Right renal pelvis (tissue), 4 donors: ENCODE data around the gene KLHL41. TPM values are rescaled to one million over a fixed set of nuclear protein-coding genes. Genes with fewer than 3 reads are reported as not detected.
"Not testable (repeated sequence)": the region's sequence is repeated elsewhere in the genome, so short reads cannot be mapped to it uniquely, and the experiment has no call there.

ENCODE experiments used
- DNase-seq, 4 donors: peaks; one replicate each; pipeline ENCODE4 v3.0.0-alpha.2; 2013; ENCODE audit warnings: low read depth in 4 of 4, low spot score in 3 of 4, missing footprints in 1 of 4
- polyA plus RNA-seq, 4 donors: library from polyadenylated mRNA; unstranded; fragments of 120-200 nt; gene quantifications; one replicate each; pipeline ENCODE4 v1.2.1, GENCODE V29; 2013; ENCODE audit not compliant: insufficient read length in 4 of 4

Gene KLHL41
- polyA plus RNA-seq, 4 donors: 0.88 to 1.2 (median 1.1) TPM

DNA sequence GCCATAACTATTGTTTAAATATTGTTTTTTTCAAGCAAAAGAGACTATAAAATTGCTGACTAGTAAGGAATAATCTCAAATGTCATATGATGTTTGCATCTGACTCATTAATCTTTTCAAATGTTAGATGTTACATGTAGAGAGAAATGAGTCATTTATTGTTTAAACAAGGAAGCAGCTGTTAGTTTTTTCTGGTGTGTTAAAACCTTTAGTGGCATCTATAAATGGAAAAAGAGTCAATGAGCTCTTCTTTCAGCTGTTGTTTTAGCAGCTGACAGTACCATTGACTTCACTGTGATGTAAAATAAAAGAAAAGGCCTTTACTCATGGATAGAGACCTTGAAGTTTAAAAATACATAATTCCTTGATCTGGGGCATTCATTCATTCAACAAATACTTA is 1.8 kb upstream of the KLHL41 start:
- DNase-seq: no peak

DNA sequence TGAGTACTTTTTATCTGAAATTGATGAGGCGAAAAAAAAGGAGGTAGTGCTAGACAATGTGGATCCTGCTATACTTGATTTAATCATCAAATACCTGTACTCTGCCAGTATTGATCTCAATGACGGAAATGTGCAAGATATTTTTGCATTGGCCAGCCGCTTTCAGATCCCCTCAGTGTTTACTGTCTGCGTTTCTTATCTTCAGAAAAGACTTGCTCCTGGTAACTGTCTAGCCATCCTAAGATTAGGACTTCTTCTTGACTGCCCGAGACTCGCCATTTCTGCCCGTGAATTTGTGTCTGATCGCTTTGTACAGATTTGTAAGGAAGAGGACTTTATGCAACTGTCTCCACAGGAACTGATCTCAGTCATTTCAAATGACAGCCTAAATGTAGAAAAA is 453 bp downstream of the KLHL41 start:
- no peak for DNase-seq

DNA sequence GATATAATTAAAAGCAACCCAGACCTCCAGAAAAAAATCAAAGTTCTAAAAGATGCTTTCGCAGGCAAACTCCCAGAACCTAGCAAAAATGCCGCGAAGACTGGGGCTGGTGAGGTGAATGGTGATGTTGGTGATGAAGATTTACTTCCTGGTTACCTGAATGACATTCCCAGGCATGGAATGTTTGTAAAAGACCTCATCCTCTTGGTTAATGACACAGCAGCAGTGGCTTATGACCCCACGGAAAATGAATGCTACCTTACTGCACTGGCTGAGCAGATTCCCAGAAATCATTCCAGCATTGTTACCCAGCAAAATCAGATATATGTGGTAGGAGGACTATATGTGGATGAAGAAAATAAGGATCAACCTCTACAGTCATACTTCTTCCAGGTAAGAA is 994 bp downstream of the KLHL41 start:
- no peak for DNase-seq

DNA sequence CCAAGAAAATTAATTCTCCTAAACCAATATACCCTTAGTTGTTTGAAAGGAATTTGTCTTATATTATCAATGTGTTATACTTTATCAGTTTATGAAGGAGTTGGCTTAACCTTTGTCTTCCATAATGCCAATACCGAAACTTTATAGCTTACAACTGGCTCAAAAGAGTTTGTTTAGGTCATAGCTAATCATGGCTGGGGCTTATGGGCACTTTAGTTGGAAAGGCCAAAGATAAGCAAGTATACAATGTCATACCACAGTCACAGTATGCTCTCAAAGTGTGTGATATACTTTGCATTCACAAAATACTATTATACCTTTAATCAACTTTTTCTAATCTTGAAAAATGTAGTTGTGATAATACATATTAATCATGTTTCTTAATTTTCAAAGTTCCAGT is 2.3 kb downstream of the KLHL41 start:
- DNase-seq: no peak

DNA sequence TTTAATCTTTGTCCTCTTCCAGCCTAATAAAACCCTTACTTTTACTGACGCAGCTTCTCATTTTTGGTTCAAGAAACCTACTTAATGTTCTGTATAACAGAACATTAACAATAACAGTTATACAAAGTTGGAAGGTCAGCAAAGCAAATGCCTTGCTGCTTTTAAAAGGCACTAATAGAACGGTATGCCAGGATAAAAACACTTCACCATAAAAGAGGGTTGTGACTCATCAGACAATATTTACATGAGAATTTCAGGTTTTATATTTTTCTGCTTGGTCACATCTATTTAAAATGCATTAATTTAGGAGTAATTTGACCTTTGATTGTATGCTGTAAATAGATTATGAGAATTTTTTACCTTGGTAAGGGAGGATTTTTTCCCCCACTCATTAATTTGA is 3.0 kb downstream of the KLHL41 start:
- no peak for DNase-seq

DNA sequence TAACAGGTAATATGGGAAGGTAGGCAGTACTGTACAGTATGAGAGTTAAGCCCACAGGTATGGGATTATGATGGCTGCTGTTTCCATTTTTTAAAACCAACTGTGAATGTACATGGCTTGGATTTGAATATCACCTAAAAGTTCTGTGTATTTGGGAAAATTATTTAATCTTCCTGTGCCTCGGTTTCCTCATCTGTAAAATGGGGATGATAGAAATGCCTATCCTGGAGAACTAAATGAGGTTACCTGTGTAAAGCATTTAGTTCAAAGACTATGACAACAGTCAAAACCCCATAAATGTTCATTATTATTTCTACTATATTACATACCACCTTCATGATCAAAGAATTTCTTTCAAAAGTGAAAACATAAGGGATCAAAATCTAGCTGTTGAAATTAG is 3.6 kb downstream of the KLHL41 start:
- no peak for DNase-seq

DNA sequence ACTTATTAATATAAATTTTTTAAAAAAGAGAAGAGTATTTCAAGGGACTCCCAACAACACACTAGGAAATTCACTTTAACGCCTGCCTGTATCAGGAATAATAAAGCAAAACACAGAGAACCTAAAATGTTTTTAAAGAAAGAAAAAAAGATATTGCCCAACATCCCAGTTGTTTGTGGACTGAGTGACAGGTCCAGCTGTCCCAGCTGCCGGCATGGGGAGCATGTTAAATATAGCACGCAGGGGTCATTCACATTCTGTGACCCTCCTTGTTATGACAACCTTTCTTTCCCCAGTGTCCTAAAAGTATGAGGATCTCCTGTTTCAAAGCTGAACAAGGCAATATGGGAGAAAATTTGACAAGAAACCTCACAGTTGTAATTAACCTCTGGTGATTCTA is 4.4 kb downstream of the KLHL41 start:
- DNase-seq: no peak

DNA sequence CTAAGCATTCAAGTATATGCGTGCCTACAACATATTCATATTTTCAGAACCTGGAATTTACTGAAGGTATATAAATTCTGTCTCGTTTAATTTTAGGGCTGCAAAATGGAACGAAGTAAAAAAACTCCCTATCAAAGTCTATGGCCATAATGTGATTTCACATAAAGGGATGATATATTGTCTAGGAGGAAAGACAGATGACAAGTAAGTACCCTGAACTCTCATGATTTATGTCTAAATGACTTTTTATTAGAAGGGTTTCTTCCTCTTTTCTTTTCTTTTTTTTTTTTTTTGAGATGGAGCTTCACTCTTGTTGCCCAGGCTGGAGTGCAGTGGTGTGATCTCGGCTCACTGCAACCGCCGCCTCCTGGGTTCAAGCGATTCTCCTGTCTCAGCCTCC is 5.3 kb downstream of the KLHL41 start:
- not testable (repeated sequence) for DNase-seq

DNA sequence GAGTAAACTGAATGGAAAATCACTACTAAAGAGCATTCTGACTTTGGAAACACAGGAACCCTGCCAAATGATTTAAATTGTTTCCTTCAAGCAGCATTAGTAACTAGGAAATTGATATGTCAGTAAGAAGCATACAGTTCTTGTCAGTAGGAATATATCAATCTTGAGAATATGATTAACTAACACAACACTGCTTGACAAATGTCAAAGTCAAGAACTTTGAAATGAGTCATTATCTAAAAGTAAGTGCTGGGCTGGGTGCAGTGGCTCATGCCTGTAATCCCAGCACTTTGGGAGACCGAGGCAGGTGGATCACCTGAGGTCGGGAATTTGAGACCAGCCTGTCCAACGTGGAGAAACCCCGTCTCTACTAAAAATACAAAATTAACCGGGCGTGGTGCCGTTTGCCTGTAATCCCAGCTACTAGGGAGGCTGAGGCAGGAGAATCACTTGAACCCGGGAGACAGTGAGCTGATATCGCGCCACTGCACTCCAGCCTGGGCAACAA is 7.0 kb downstream of the KLHL41 start:
- not testable (repeated sequence) for DNase-seq

DNA sequence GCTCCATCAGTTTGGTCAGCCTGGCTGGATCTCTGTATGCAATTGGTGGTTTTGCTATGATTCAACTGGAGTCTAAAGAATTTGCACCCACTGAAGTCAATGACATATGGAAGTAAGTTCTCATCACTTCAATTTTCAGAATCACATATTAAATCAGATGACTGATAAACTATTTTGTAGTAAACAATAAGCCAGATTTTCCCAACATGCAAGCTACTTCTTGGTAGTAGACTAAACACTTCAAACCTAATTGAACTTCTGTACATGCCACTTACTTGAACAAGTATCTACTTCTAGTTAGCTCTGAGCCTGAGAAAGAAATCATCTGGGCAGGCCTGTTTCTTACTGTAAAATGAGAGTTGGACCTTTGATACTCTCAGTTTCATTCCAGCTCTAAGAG is 11.4 kb downstream of the KLHL41 start:
- DNase-seq: no peak

DNA sequence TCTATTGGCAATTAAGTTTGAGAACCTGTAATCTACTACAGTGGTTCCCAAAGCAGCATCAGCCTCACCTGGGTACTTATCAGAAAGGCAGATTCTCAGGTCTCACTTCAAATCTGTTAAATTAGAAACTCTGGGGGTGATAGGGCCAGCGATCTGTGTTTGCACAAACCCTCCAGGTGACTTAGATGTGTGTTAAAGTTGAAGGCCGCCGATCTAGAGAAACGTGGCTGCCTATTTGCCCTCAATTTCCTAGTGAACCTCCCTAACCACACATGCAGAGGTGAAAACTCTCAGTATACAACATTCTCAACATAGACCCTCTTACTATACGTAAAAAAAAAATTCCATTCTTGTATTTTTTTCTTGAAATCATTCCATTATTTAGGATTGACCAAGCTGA is 14.2 kb downstream of the KLHL41 start:
- no peak for DNase-seq

DNA sequence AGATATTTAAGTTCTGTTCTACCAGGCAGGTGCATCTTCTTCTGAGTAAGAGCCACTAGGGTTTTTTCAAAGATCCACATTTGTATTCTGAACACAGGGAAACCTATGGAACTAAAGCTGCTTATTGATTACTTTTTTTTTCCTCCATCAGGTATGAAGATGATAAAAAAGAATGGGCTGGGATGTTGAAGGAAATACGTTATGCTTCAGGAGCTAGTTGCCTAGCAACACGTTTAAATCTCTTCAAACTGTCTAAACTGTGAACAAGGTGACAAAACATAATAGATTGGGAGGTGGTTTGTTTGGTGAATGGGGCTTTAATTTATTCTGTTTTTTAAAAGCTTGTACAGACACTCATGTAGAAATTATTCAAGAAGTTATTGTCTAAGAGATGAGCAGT is 15.9 kb downstream of the KLHL41 start:
- no peak for DNase-seq

DNA sequence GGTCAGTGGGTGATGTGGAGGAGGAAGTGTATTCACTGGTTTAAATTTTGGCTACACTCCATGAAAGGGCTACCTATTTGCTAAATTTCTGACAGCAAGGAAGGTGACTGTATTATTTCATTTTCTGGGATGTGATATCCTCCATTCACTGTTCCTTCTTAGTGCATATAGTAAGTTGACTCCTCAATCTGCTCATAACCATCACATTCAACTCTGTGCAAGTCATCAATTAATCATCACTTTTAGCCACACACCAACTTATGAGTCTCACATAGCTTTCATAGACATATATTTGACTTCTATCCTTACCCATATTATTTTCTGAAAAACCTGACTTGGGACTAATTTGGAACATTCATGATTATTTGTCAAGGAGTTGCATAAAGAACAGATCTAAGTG is 16.9 kb downstream of the KLHL41 start:
- no peak for DNase-seq

DNA sequence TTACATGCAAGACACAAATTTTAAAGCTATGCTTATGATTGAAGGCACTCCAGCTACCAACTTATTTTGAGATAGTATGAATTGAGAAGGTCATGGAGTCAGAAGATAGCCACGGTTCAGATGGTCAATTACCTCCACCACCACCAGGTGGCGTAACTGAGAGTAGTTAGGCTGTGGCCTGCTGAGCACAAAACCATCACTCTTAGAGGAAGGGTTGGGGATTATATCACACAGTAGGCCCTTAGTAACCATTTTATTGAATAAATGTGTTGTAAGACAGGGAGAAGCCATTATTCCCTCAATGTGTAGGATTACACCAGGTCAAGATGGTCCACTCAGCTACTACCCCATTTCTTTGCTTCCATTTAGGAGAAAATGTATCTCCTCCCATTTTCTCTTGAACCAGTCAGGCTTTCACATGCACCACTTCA is 18.8 kb downstream of the KLHL41 start:
- DNase-seq: peak in 3 of 4 donors; percentile 12 to 26 (median 18)

DNA sequence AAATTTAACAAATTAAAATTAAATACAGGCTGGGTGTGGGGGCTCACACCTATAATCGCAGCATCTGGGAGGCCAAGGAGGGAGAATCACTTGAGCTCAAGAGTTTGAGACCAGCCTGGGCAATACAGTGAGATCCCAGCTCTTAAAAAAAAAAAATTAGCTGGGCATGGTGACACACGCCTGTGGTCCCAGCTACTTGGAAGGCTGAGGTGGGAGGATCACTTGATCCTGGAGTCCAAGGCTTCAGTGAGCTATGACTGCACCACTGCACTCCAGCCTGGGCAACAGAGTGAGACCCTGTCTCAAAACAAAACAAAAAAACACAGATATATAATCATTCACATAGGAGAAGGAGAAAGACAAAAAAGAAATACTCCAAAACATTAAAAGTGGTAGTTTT is 30.0 kb downstream of the KLHL41 start:
- not testable (repeated sequence) for DNase-seq

DNA sequence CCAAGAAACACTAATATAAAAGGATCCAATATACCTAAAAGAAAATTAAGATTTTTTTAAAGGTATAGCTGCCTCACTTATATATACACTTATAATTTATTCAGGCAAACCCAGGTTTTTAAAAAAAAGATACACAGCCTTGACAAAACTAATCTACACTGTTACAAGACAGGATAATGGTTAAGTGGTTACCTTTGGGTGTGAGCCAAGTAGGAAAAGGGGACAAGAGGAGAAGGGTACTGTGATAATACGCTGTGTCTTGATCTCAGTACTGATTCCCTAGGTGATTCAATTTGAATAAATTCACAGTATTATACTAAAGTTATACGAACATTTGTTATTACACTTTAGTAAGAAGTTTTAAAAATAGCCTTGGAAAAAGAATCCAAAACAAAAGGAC is 30.6 kb downstream of the KLHL41 start:
- no peak for DNase-seq

DNA sequence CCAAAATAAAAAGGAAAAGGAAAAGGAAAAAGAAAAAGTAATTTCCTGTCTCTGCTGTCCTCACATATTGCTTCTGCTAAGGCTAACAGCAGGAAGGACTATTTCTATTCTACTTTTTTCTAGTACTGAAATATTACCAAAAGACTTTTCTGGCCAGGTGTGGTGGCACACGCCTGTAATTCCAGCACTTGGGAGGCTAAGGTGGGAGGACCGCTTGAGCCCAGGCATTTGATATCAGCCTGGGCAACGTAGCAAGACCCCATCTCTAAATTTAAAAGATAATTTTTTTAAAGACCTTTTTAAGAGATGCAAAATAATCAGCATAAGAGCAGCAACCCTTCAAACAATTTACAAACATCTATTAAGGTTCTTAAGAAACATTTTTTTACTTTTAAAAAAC is 32.9 kb downstream of the KLHL41 start:
- DNase-seq: no peak

DNA sequence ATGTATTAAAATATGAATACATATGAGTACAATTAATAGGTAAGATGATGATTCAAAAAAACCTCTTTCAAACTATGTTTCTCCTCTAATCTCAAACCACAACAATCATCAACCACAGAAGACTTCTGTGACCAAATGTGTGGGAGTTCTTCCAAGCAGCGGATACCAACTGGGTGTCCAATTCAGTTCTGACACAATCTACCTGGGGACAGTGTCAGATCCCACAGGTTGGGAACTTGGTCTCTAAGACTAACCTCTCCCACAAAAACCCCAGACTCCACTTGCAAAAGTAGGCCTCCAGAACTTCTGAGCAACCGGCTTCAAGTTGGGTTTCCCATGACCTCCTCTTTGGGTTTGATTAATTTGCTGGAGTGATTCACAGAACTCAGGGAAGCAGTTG is 37.3 kb downstream of the KLHL41 start:
- DNase-seq: no peak

DNA sequence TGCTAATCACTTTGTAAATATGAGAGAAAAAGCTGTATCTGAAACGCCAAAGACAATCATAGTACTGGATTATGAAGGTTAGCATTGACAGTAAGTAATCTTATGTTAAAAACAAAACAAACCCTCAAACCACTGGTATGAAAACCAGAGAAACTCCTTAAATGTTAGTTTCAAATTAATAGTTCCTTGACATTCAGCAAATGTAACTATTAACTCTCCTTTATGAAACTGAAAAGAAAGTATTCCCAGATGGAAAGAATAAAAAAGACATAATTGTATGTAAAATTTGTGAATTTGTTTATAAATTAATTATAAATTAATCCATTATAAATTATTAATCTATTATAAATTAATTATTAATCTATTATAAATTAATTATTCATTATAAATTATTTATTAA is 51.9 kb downstream of the KLHL41 start:
- no peak for DNase-seq

DNA sequence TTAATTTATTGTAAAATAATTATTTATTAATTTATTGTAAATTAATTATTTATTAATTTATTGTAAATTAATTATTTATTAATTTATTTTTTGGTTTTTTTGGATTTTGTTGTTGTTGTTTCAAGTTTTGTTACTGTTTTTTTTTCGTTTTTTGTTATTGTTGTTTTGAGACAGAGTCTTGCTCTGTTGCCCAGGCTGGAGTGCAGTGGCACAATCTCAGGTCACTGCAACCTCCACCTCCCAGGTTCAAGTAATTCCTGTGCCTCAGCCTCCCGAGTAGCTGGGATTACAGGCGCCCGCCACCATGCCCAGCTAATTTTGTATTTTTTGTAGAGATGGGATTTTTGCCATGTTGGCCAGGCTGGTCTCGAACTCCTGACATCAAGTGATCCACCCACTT is 52.6 kb downstream of the KLHL41 start:
- DNase-seq: not testable (repeated sequence)

DNA sequence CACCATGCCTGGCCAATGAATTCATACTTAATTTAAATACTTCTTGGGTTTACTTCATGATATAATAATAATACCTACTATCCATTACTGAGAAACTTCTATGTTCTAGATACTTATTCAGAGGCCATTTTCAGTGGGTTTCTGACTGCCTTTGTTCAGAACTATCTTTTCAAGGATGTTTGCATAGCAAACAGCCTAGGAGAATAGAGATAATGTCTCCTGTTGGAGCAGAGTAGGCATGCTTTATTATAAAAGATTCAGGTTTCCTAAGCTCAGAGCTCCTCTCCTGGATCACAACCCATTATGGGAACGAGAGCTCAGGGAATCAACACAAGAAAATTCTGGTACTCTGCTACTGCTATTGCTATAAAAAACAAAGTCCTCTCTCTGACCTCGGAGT is 53.0 kb downstream of the KLHL41 start:
- no peak for DNase-seq

DNA sequence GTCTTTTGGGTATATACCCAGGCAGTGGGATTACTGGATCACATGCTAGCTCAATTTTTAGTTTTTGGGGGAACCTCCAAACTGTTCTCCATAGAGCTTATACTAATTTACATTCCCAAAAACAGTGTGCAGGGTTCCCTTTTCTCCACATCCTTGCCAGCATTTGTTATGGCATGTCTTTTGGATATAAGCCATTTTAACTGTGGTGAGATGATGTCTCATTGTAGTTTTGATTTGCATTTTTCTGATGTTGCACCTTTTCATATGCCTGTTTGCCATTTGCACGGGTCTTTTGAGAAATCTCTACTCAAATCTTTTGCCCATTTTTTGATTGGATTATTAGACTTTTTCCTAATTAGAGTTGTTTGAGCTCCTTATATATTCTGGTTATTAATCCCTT is 56.2 kb downstream of the KLHL41 start:
- no peak for DNase-seq

DNA sequence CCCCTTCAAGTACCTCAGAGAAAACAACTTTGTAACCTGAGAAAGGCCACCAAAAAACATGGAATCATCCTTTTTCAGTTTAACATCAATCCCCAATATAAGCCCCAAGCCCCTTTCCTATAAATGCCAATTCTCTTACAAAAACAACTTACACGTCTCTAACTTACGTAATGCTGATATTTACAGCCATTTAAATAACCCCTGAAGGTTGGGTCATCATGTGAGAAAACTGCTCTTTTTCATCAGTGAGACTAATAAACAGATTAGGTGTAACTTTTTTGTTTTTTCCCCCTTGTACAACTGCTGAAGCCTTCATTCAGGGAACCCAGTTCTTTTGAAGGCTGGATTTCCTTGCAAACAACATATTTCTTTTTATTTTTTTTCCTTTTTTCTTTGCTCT is 60.4 kb downstream of the KLHL41 start:
- DNase-seq: no peak
